GM03348 (cell line): ENCODE data around the gene CCDC144A.
"Not testable (repeated sequence)": the region's sequence is repeated elsewhere in the genome, so short reads cannot be mapped to it uniquely, and the experiment has no call there.

Source experiments
- DNase-seq: peaks from one replicate; pipeline ENCODE4 v3.0.0; 2012; ENCODE audit warnings: low spot score

The CCDC144A gene

GRCh38 chr17:16820161-16820877 is 130.3 kb downstream of the CCDC144A start:
- peak; percentile 4 for DNase-seq

GRCh38 chr17:16820979-16821543 is 131.0 kb downstream of the CCDC144A start:
- DNase-seq: no peak

GRCh38 chr17:16822133-16822532 is 132.1 kb downstream of the CCDC144A start:
- not testable (repeated sequence) for DNase-seq

GRCh38 chr17:16823768-16824406 is 133.8 kb downstream of the CCDC144A start:
- DNase-seq: not testable (repeated sequence)
